Measurements from ENCODE around the gene OXSM. TPM values are rescaled to one million over a fixed set of nuclear protein-coding genes. Genes with fewer than 3 reads are reported as not detected.

OXSM gene
- total RNA-seq, 2 experiments from 2014 or later: 10.4 to 13.6 TPM

- H3K4me3 Mint-ChIP-seq: no peak overlapping the region
- H3K36me3 Mint-ChIP-seq: no peaks in the 10 kb centered on the region
- no peak for DNase-seq
- no peaks in the 10 kb centered on the region for H3K9me3 Mint-ChIP-seq
- H3K4me1 Mint-ChIP-seq: peaks cover 2% of the 10 kb centered on the region
- H3K27me3 Mint-ChIP-seq: peaks cover 8% of the 10 kb centered on the region
- ATAC-seq (ENCODE audit: low read depth): no peak
- POLR2A ChIA-PET: no interaction called here
- H3K27ac Mint-ChIP-seq: no peak overlapping the region
Measured at GRCh38 chr3:25820816-25821486, 31.1 kb downstream of the OXSM start.

GRCh38 chr3:25821746-25822573 lies 32.1 kb downstream of the OXSM start:
- ATAC-seq (ENCODE audit: low read depth) (no peak), DNase-seq (no peak)
- Mint-ChIP-seq H3K27ac (no peak overlapping the region), H3K9me3 (no peaks in the 10 kb centered on the region), H3K36me3 (no peaks in the 10 kb centered on the region), H3K27me3 (peaks cover 8% of the 10 kb centered on the region), H3K4me3 (no peak overlapping the region), H3K4me1 (peaks cover 10% of the 10 kb centered on the region)
- POLR2A ChIA-PET: no interaction called here

- ATAC-seq (ENCODE audit: low read depth): no peak
- H3K27ac Mint-ChIP-seq: no peak overlapping the region
- DNase-seq: no peak
- POLR2A ChIA-PET: no interaction called here
- H3K9me3 Mint-ChIP-seq: no peaks in the 10 kb centered on the region
- H3K27me3 Mint-ChIP-seq: peaks cover 6% of the 10 kb centered on the region
- H3K4me3 Mint-ChIP-seq: no peak overlapping the region
- H3K36me3 Mint-ChIP-seq: no peaks in the 10 kb centered on the region
- peaks cover 10% of the 10 kb centered on the region for H3K4me1 Mint-ChIP-seq
Measured at GRCh38 chr3:25823314-25823713, 33.4 kb downstream of the OXSM start.

GRCh38 chr3:25826510-25826909 lies 36.6 kb downstream of the OXSM start:
- ATAC-seq (ENCODE audit: low read depth): no peak
- DNase-seq: no peak
- peaks cover 6% of the 10 kb centered on the region for H3K27me3 Mint-ChIP-seq
- no peaks in the 10 kb centered on the region for H3K9me3 Mint-ChIP-seq
- H3K4me3 Mint-ChIP-seq: no peak overlapping the region
- no peaks in the 10 kb centered on the region for H3K36me3 Mint-ChIP-seq
- H3K27ac Mint-ChIP-seq: no peak overlapping the region
- POLR2A ChIA-PET: no interaction called here
- H3K4me1 Mint-ChIP-seq: peaks cover 10% of the 10 kb centered on the region

GRCh38 chr3:25830373-25831280 lies 40.7 kb downstream of the OXSM start:
- Mint-ChIP-seq H3K9me3 (no peaks in the 10 kb centered on the region), H3K4me1 (peaks cover 10% of the 10 kb centered on the region), H3K27me3 (peaks cover 9% of the 10 kb centered on the region), H3K36me3 (no peaks in the 10 kb centered on the region), H3K4me3 (no peak overlapping the region), H3K27ac (no peak overlapping the region)
- DNase-seq (no peak), ATAC-seq (ENCODE audit: low read depth) (no peak)
- POLR2A ChIA-PET: no interaction called here

GRCh38 chr3:25831578-25831977 lies 41.7 kb downstream of the OXSM start:
- H3K4me1 Mint-ChIP-seq: peaks cover 2% of the 10 kb centered on the region
- no peaks in the 10 kb centered on the region for H3K9me3 Mint-ChIP-seq
- H3K4me3 Mint-ChIP-seq: no peak overlapping the region
- DNase-seq (no peak), ATAC-seq (ENCODE audit: low read depth) (no peak)
- no peak overlapping the region for H3K27ac Mint-ChIP-seq
- POLR2A ChIA-PET: no interaction called here
- H3K27me3 Mint-ChIP-seq: peaks cover 9% of the 10 kb centered on the region
- H3K36me3 Mint-ChIP-seq: no peaks in the 10 kb centered on the region

GRCh38 chr3:25834346-25834745 lies 44.5 kb downstream of the OXSM start:
- no peak for ATAC-seq (ENCODE audit: low read depth)
- Mint-ChIP-seq H3K4me1 (peaks cover 7% of the 10 kb centered on the region), H3K36me3 (peaks cover 5% of the 10 kb centered on the region), H3K9me3 (no peaks in the 10 kb centered on the region), H3K4me3 (no peak overlapping the region), H3K27me3 (peaks cover 9% of the 10 kb centered on the region), H3K27ac (no peak overlapping the region)
- POLR2A ChIA-PET: no interaction called here
- no peak for DNase-seq

- DNase-seq: no peak
- H3K9me3 Mint-ChIP-seq: no peaks in the 10 kb centered on the region
- peaks cover 7% of the 10 kb centered on the region for H3K4me1 Mint-ChIP-seq
- no peak for ATAC-seq (ENCODE audit: low read depth)
- no peak overlapping the region for H3K4me3 Mint-ChIP-seq
- peaks cover 9% of the 10 kb centered on the region for H3K27me3 Mint-ChIP-seq
- POLR2A ChIA-PET: no interaction called here
- no peak overlapping the region for H3K27ac Mint-ChIP-seq
- peaks cover 5% of the 10 kb centered on the region for H3K36me3 Mint-ChIP-seq
Measured at GRCh38 chr3:25836579-25836978, 46.7 kb downstream of the OXSM start.

GRCh38 chr3:25837038-25837437 lies 47.1 kb downstream of the OXSM start:
- Mint-ChIP-seq H3K36me3 (peaks cover 5% of the 10 kb centered on the region), H3K4me3 (no peak overlapping the region), H3K9me3 (no peaks in the 10 kb centered on the region), H3K4me1 (peaks cover 7% of the 10 kb centered on the region), H3K27me3 (peaks cover 9% of the 10 kb centered on the region), H3K27ac (no peak overlapping the region)
- POLR2A ChIA-PET: interaction anchor here (1.1 kb wide), 1 partner anchor 54 kb away, joined by 3 read pairs; the partner anchor contains the start of gene NGLY1
- ATAC-seq (ENCODE audit: low read depth) (peak; percentile 58), DNase-seq (no peak)

GRCh38 chr3:25840099-25840498 lies 50.2 kb downstream of the OXSM start:
- POLR2A ChIA-PET: no interaction called here
- no peaks in the 10 kb centered on the region for H3K9me3 Mint-ChIP-seq
- DNase-seq (no peak), ATAC-seq (ENCODE audit: low read depth) (no peak)
- H3K4me1 Mint-ChIP-seq: peaks cover 7% of the 10 kb centered on the region
- peaks cover 5% of the 10 kb centered on the region for H3K36me3 Mint-ChIP-seq
- no peak overlapping the region for H3K27ac Mint-ChIP-seq
- peaks cover 9% of the 10 kb centered on the region for H3K27me3 Mint-ChIP-seq
- no peak overlapping the region for H3K4me3 Mint-ChIP-seq

GRCh38 chr3:25843332-25843731 lies 53.4 kb downstream of the OXSM start:
- ATAC-seq (ENCODE audit: low read depth) (no peak), DNase-seq (no peak)
- no peak overlapping the region for H3K4me3 Mint-ChIP-seq
- POLR2A ChIA-PET: no interaction called here
- no peak overlapping the region for H3K27ac Mint-ChIP-seq
- H3K27me3 Mint-ChIP-seq: peaks cover 6% of the 10 kb centered on the region
- no peaks in the 10 kb centered on the region for H3K9me3 Mint-ChIP-seq
- no peaks in the 10 kb centered on the region for H3K4me1 Mint-ChIP-seq
- peaks cover 2% of the 10 kb centered on the region for H3K36me3 Mint-ChIP-seq
